HUES6 (cell line): Measurements from ENCODE around the gene IQCM.
"Not testable (repeated sequence)": the region's sequence is repeated elsewhere in the genome, so short reads cannot be mapped to it uniquely, and the experiment has no call there.

ENCODE experiments used
- H3K27ac ChIP-seq: 2 replicates; pipeline ENCODE4 v1.7.0; 2013; ENCODE audit warnings: low read depth, mild to moderate bottlenecking, low read length, inconsistent platforms
- H3K27me3 ChIP-seq: 2 replicates; pipeline ENCODE4 v1.6.1; 2013; ENCODE audit warnings: low read length; ENCODE audit not compliant: control insufficient read depth, insufficient read depth
- H3K36me3 ChIP-seq: 2 replicates; pipeline ENCODE4 v1.6.1; 2013; ENCODE audit warnings: low read length; ENCODE audit not compliant: control insufficient read depth, insufficient read depth
- H3K4me1 ChIP-seq: 2 replicates; pipeline ENCODE4 v1.6.1; 2013; ENCODE audit warnings: low read length; ENCODE audit not compliant: control insufficient read depth, insufficient read depth
- H3K4me3 ChIP-seq: 2 replicates; pipeline ENCODE4 v1.5.1; 2013; ENCODE audit warnings: low read depth, low read length
- H3K9ac ChIP-seq: one replicate; pipeline ENCODE4 v1.6.1; 2013; ENCODE audit warnings: mild to moderate bottlenecking, low read length
- H3K9me3 ChIP-seq: 2 replicates; pipeline ENCODE4 v1.6.1; 2013; ENCODE audit warnings: low read depth, low read length; ENCODE audit not compliant: control insufficient read depth, insufficient read depth

Gene IQCM

DNA sequence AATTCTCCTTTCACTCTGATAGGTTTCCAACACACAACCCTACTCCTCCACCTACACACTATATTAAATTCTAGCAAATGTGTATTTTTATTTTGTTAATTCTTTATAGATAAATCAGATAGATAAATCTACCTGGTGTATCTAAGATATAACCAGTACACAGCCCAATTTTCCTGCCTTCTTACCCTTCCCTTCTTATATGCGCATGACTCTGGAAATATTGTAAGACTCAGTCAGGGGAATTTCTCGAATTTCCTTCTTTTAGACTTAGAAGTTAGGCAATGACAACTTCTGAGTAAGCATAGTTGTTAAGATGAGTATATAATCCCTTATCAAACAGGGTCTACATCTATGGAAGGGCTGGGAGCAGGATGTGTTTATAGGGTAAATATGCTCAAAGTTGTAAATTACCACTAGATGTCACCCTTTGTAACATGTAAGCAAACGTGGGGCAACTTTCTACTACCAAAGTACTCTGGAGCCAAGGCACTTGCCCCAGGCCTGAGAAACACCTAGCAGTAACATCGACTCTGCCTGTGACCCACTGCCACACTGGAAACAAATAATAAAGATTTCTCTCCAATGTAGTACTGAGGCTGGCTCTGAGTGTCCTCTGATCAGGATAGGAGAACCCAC is 444.7 kb downstream of the IQCM start:
- Histone ChIP-seq H3K4me3 (no peak overlapping the region), H3K27me3 (no peaks in the 10 kb centered on the region), H3K36me3 (no peaks in the 10 kb centered on the region), H3K9ac (no peak overlapping the region), H3K9me3 (no peaks in the 10 kb centered on the region), H3K4me1 (no peaks in the 10 kb centered on the region), H3K27ac (no peak overlapping the region)

GRCh38 chr4:149370002-149370401 is 445.6 kb downstream of the IQCM start:
- no peak overlapping the region for H3K4me3 ChIP-seq
- no peaks in the 10 kb centered on the region for H3K9me3 ChIP-seq
- H3K27me3 ChIP-seq: no peaks in the 10 kb centered on the region
- H3K9ac ChIP-seq: no peak overlapping the region
- no peaks in the 10 kb centered on the region for H3K4me1 ChIP-seq
- no peaks in the 10 kb centered on the region for H3K36me3 ChIP-seq
- no peak overlapping the region for H3K27ac ChIP-seq

GRCh38 chr4:149353241-149353640 is 462.4 kb downstream of the IQCM start:
- Histone ChIP-seq H3K4me3 (no peak overlapping the region), H3K27me3 (no peaks in the 10 kb centered on the region), H3K9me3 (no peaks in the 10 kb centered on the region), H3K9ac (no peak overlapping the region), H3K36me3 (no peaks in the 10 kb centered on the region), H3K4me1 (no peaks in the 10 kb centered on the region), H3K27ac (no peak overlapping the region)

DNA sequence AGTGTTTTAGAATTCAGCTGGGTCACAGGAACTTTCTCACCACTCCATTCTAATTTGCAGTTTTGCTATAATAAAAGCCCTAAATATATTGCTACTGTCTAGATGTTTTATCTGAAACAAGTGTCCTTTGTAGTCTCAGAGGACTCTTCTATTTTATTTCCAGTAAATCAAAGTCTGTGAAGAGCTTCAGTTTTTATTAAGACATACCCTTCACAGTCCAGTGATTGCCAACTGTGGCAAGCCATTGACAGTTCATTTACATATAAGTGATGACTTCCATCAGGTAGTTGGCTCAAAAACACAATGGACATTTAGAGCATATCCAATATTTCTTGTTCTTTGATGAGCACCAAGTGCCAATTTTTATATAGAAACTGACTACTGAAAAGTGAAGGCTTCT is 466.1 kb downstream of the IQCM start:
- no peak overlapping the region for H3K4me3 ChIP-seq
- H3K9ac ChIP-seq: no peak overlapping the region
- no peaks in the 10 kb centered on the region for H3K36me3 ChIP-seq
- no peaks in the 10 kb centered on the region for H3K4me1 ChIP-seq
- no peaks in the 10 kb centered on the region for H3K27me3 ChIP-seq
- no peak overlapping the region for H3K27ac ChIP-seq
- no peaks in the 10 kb centered on the region for H3K9me3 ChIP-seq

DNA sequence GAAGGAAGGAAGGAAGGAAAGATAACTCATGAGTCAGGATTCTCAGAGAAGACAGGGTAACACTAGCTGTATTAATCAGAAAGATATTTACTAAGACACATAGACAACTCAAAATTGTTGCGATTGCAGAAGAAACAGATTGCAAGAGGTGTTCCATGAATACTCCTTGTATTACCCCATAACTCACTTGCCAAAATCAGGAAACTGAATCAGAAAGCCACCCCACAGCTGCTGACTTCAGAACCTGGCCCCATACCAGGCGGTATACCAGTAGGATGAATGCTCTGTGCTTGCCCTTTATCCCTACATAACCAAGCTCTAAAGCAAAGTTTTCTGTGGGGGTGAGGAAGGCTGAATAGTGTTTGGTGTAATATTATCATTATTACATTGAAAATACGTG is 468.5 kb downstream of the IQCM start:
- H3K27me3 ChIP-seq: no peaks in the 10 kb centered on the region
- H3K4me3 ChIP-seq: no peak overlapping the region
- H3K9me3 ChIP-seq: no peaks in the 10 kb centered on the region
- H3K9ac ChIP-seq: no peak overlapping the region
- no peaks in the 10 kb centered on the region for H3K36me3 ChIP-seq
- no peak overlapping the region for H3K27ac ChIP-seq
- H3K4me1 ChIP-seq: no peaks in the 10 kb centered on the region

DNA sequence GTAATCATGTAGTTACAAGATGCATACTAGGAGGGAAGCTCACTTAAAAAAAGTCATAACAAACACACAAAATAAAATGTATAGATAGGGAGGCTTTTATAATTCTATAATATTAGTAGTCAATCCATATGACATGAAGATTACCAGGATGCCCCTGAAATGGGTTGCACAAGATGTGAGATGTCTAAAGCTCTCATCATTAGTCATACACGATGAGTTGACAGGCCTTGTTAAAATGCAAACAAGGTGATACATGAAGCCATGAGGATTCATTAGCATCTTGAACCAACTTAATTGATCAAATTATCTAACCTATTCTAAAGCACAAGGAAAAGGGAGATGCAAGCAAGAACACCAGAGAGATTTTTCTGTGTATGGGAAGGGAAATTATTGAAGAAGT is 470.2 kb downstream of the IQCM start:
- H3K27ac ChIP-seq: no peak overlapping the region
- H3K9me3 ChIP-seq: no peaks in the 10 kb centered on the region
- H3K4me3 ChIP-seq: no peak overlapping the region
- no peaks in the 10 kb centered on the region for H3K36me3 ChIP-seq
- H3K27me3 ChIP-seq: no peaks in the 10 kb centered on the region
- H3K9ac ChIP-seq: no peak overlapping the region
- H3K4me1 ChIP-seq: no peaks in the 10 kb centered on the region

DNA sequence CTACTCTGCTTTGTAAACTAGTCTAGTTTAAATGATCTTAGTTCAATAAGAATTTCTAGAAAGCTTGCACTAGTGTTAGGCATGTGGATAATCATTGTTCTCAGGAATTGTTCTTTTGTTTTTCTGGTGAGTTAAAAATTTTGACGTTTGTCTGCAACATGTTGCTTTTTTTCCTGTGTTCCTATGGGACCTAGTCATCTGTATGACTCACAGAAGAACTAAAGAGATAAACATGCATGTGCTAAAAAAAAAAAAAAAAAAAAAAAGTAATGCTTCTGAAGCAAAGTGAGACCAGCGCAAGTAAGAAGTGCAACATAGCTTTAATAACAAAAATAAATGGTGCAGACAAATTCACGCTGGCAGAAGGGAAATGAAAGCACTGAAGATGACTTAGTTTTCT is 471.2 kb downstream of the IQCM start:
- Histone ChIP-seq H3K27me3 (no peaks in the 10 kb centered on the region), H3K4me1 (no peaks in the 10 kb centered on the region), H3K4me3 (no peak overlapping the region), H3K36me3 (no peaks in the 10 kb centered on the region), H3K9ac (no peak overlapping the region), H3K27ac (no peak overlapping the region), H3K9me3 (no peaks in the 10 kb centered on the region)

DNA sequence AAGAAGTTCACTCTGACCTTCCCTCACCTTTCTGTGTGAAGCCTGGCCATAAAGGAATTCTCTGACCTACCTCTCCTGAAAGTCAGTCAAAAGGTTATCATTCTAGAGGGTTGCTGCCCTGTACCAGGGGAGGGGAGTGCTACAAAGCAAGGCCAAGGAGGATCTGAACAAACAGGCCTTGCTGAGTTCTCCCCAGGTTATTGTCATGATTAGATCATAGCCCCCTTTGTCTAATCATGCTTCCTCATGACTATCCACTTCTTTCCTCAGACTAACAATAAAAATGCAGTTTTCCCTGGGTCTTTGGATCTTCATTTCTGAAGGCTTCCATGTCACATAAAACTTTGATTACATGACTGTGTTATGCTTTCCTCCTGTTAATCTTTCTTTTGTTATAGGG is 472.0 kb downstream of the IQCM start:
- H3K27ac ChIP-seq: no peak overlapping the region
- no peaks in the 10 kb centered on the region for H3K27me3 ChIP-seq
- H3K4me1 ChIP-seq: no peaks in the 10 kb centered on the region
- H3K36me3 ChIP-seq: no peaks in the 10 kb centered on the region
- H3K9me3 ChIP-seq: no peaks in the 10 kb centered on the region
- no peak overlapping the region for H3K9ac ChIP-seq
- H3K4me3 ChIP-seq: no peak overlapping the region

- not testable (repeated sequence) for H3K27ac ChIP-seq, H3K36me3 ChIP-seq, H3K4me3 ChIP-seq, H3K27me3 ChIP-seq, H3K9ac ChIP-seq, H3K9me3 ChIP-seq, H3K4me1 ChIP-seq
These were observed 474.5 kb downstream of the IQCM start for GRCh38 chr4:149341117-149341516.

DNA sequence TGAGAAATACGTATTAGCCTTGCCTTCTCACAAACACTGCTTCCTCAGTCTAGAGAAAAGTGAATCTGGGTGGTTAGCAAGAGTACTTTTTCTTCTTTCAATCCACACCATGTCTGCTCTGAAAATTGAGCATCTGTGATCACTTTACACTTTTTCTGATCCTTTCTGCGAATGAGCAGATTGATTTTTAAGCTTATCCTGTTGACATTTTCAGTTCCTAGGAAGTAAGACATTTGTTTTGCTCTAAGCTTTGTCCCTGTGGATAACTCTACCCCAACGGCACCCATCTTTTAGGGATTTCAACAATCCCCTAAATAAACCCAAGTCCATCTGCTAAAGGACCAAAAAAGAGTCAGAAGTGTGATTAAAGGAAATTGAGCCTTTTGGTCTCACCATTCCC is 487.5 kb downstream of the IQCM start:
- no peaks in the 10 kb centered on the region for H3K27me3 ChIP-seq
- peaks cover 7% of the 10 kb centered on the region; the same call in 1 of the 2 replicates for H3K9me3 ChIP-seq
- no peak overlapping the region for H3K9ac ChIP-seq
- no peak overlapping the region for H3K4me3 ChIP-seq
- no peak overlapping the region for H3K27ac ChIP-seq
- H3K36me3 ChIP-seq: no peaks in the 10 kb centered on the region
- no peaks in the 10 kb centered on the region for H3K4me1 ChIP-seq

DNA sequence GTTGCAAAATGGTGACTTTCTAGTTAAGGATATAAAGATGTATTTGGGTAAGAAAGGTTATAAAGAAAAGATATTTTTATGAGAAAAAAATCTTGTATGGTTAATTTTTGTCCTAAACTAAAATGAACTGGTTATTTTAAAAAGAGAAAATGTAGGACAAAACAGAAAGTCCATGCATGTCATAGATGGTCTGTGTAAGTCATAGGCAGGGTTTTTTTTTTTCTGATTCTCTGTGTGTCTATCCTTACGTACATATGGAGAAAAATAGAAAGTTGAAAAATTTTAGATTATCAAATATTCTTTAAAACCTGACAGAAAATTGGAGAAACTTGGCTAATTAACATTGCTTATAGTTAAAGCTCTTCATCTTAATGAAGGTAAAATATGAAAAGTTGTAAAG is 493.4 kb downstream of the IQCM start:
- Histone ChIP-seq H3K36me3 (no peaks in the 10 kb centered on the region), H3K4me1 (no peaks in the 10 kb centered on the region), H3K9me3 (peaks cover 33% of the 10 kb centered on the region), H3K4me3 (no peak overlapping the region), H3K27me3 (no peaks in the 10 kb centered on the region), H3K27ac (no peak overlapping the region), H3K9ac (no peak overlapping the region)

GRCh38 chr4:149321438-149321837 is 494.2 kb downstream of the IQCM start:
- H3K4me3 ChIP-seq: no peak overlapping the region
- H3K9ac ChIP-seq: no peak overlapping the region
- H3K27ac ChIP-seq: no peak overlapping the region
- no peaks in the 10 kb centered on the region for H3K4me1 ChIP-seq
- H3K27me3 ChIP-seq: no peaks in the 10 kb centered on the region
- H3K36me3 ChIP-seq: no peaks in the 10 kb centered on the region
- H3K9me3 ChIP-seq: peaks cover 33% of the 10 kb centered on the region
